Skeletal muscle tissue (tissue), 4 donors: ENCODE measurements around the gene PDE1A. TPM values are rescaled to one million over a fixed set of nuclear protein-coding genes. Genes with fewer than 3 reads are reported as not detected.

Experiments
- H3K27ac ChIP-seq: one replicate; pipeline ENCODE4 v1.7.0; 2013; ENCODE audit warnings: mild to moderate bottlenecking, low read depth, low read length, inconsistent platforms
- H3K27me3 ChIP-seq, 3 donors: one replicate each; pipeline ENCODE4 v1.7.0; 2013; ENCODE audit warnings: low read length in 3 of 3; ENCODE audit not compliant: control insufficient read depth in 3 of 3, insufficient read depth in 3 of 3
- H3K36me3 ChIP-seq, 3 donors: one replicate each; pipeline ENCODE4 v1.7.0; 2013; ENCODE audit warnings: low read length in 3 of 3; ENCODE audit not compliant: control insufficient read depth in 3 of 3, insufficient read depth in 3 of 3
- H3K4me1 ChIP-seq, 3 donors: one replicate each; pipeline ENCODE4 v1.7.0; 2013; ENCODE audit warnings: low read length in 3 of 3, mild to moderate bottlenecking in 3 of 3; ENCODE audit not compliant: control insufficient read depth in 3 of 3, insufficient read depth in 3 of 3
- H3K4me3 ChIP-seq, 3 donors: one replicate each; pipeline ENCODE4 v1.7.0; 2013; ENCODE audit warnings: low read length in 3 of 3
- H3K9ac ChIP-seq, 3 donors: one replicate each; pipeline ENCODE4 v1.7.0; 2013; ENCODE audit warnings: low read length in 3 of 3, mild to moderate bottlenecking in 3 of 3, moderate library complexity in 2 of 3, low read depth in 1 of 3
- H3K9me3 ChIP-seq, 3 donors: one replicate each; pipeline ENCODE4 v1.7.0; 2013; ENCODE audit warnings: low read length in 3 of 3; ENCODE audit not compliant: control insufficient read depth in 3 of 3
- total RNA-seq: library from RNA; depleted of rRNA; stranded (reverse); fragments of >200 nt; gene quantifications from one replicate; pipeline ENCODE4 v1.2.3, GENCODE V29; 2014
- donor health status: Osteomylitis.

The PDE1A gene
- total RNA-seq, 1 donor from 2014 or later: 9.9 TPM

DNA sequence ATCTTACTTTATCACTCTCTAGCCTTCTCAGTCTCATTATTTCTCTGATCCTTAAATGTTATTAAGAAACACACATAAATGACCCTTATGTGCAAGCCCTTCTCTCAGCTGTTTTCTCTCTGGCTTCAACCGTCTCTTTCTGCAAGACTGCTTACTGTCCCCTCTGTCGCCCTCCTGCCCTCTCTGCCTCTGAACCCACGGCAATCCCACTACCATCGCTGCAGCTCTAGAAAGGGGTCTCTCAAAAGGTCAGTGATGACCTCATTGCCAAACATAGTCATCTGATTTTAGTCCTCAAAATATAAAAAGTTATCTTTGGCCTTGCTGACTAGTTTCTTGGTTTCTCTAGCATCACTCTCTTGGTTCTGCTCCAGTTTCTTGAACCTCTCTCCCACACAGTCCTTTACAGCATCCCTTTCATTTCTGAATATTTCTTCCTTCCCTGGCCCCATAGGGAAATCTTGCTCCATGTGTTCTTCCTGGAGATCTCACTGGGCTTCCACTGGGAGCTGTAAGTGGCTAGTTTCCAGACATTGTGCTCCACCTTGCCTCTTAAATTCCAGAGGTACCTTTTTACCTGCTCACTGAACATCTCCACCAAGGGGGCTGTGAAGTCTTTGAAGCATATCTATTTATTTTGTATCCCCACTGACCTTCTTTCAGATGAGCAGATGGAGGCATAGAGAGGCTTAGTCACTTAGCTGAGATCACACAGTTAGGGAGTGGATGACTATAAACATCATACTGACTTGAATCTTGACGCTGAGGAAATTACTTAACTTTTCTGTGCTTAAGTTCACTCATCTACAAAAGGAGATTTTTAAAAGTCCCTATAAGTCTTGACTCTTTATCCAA lies 96.2 kb downstream of the PDE1A start:
- no peak overlapping the region for H3K9ac ChIP-seq
- no peaks in the 10 kb centered on the region for H3K27me3 ChIP-seq
- no peaks in the 10 kb centered on the region for H3K36me3 ChIP-seq
- no peaks in the 10 kb centered on the region for H3K9me3 ChIP-seq
- no peak overlapping the region for H3K27ac ChIP-seq
- peaks cover 0 to 3% (median 0%) of the 10 kb centered on the region in 3 donors for H3K4me1 ChIP-seq
- H3K4me3 ChIP-seq: no peak overlapping the region

- no peak overlapping the region for H3K27ac ChIP-seq
- H3K36me3 ChIP-seq: no peaks in the 10 kb centered on the region
- H3K9me3 ChIP-seq: no peaks in the 10 kb centered on the region
- H3K4me1 ChIP-seq: no peaks in the 10 kb centered on the region
- no peaks in the 10 kb centered on the region for H3K27me3 ChIP-seq
- H3K4me3 ChIP-seq: no peak overlapping the region
- H3K9ac ChIP-seq: no peak overlapping the region
Observed at GRCh38 chr2:182324665-182325064, 102.2 kb downstream of the PDE1A start.

GRCh38 chr2:182321096-182321495 lies 105.7 kb downstream of the PDE1A start:
- H3K4me1 ChIP-seq: no peaks in the 10 kb centered on the region
- H3K4me3 ChIP-seq: no peak overlapping the region
- no peaks in the 10 kb centered on the region for H3K27me3 ChIP-seq
- H3K9me3 ChIP-seq: no peaks in the 10 kb centered on the region
- H3K9ac ChIP-seq: no peak overlapping the region
- H3K27ac ChIP-seq: no peak overlapping the region
- H3K36me3 ChIP-seq: no peaks in the 10 kb centered on the region

DNA sequence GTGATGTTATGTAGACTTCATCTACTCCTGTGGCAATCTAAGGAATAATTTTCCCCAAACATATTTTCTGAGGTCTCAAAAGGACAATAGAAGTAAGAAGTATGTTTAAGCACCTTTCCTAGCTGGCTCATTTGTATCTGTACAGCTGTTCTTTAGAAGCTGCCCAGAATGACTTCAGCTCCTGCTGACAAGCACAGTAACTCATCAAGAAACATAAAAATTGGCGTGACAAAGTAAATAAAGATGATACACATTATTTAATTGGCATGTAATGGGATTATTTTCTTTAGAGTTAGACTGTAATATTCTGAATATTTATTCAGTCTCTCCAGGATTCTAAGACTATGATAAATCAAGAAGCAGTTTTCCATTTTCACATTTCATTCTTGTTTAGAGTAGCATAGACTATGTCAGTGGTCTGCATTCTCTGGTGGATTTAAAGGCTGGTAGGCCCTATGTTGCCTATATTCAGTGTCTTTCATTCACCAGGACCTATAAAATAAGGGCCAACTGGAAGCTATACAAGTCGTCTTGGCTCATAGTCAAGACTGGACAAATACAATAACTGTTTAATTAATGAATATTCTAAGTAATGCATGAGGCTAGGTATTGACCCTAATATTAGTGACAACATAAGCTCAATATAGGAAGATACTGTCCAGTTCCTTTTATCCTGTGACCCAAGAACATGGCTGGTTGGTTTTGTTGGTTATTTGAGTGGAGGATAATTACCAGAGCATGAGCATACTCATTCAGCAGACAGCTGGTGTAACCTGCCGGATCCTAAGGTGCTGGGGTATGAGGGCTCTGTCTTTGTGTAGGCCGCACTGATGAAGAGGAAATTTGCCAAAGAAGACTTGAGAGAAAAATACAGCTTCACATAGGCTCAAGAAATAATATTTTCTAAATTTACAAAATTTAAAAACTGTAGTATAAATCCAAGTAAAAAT lies 107.0 kb downstream of the PDE1A start:
- H3K4me3 ChIP-seq: no peak overlapping the region
- H3K4me1 ChIP-seq: no peaks in the 10 kb centered on the region

DNA sequence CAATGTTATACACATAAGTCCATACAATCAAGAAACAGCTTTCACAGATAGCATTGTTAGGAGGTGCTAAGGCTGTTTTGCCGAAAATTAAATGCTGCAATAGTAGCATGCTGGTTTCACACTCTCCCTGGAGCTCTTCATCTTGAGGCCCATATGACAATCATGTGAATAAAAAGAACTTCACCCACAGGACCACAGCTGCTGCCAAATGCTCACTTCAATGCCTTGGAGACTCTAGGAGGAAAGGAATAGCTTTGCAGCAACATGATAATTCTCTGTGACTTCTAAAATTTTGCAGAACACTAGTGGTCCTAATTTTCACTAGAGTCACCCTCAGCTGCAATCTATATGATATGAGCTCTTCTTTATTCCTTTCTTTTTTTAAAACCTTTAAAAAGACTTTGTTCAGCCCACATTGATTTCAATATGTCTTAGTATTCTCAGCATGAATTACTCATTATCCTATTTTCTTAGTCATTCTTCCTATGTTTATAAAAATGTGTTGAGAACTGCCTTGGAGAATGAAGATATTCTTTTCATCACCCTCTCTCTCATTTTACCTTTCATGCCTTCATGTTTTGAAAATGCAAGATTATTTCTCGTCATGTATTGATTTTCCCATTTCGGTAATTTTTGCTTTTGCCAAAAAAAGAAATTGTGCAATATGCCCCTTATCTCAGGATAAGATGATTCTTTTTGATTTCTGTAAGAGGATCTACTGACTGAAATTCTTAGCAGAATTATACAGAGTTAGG lies 108.2 kb downstream of the PDE1A start:
- Histone ChIP-seq H3K27me3 (no peaks in the 10 kb centered on the region), H3K9ac (no peak overlapping the region), H3K27ac (no peak overlapping the region), H3K36me3 (no peaks in the 10 kb centered on the region), H3K4me3 (no peak overlapping the region), H3K9me3 (no peaks in the 10 kb centered on the region), H3K4me1 (no peaks in the 10 kb centered on the region)

More for the DNA sequence above, 107.0 kb downstream of the PDE1A start:
- Histone ChIP-seq H3K27me3 (no peaks in the 10 kb centered on the region), H3K9ac (no peak overlapping the region), H3K36me3 (no peaks in the 10 kb centered on the region), H3K27ac (no peak overlapping the region), H3K9me3 (no peaks in the 10 kb centered on the region)

- H3K4me3 ChIP-seq: no peak overlapping the region
- no peaks in the 10 kb centered on the region for H3K9me3 ChIP-seq
- H3K4me1 ChIP-seq: no peaks in the 10 kb centered on the region
- no peak overlapping the region for H3K27ac ChIP-seq
- H3K9ac ChIP-seq: no peak overlapping the region
- H3K36me3 ChIP-seq: no peaks in the 10 kb centered on the region
- H3K27me3 ChIP-seq: no peaks in the 10 kb centered on the region
Observed at GRCh38 chr2:182316950-182317349, 109.9 kb downstream of the PDE1A start.

DNA sequence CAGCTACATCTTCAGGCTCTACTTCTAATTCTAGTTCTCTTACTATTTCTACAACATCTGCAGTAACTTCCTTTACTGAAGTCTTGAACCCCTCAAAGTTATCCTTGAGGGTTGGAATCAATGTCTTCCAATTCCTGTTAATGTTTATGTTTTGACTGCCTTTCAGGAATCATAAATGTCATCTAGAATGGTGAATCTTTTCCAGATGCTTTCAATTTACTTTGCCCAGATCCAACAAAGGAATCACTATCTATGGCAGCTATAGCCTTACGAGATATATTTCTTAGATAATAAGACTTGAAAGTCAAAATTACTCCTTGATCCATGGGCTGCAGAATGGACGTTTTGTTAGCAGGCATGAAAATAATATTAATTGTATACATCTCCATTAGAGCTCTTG lies 123.9 kb downstream of the PDE1A start:
- Histone ChIP-seq H3K27ac (no peak overlapping the region), H3K4me3 (no peak overlapping the region), H3K36me3 (no peaks in the 10 kb centered on the region), H3K27me3 (no peaks in the 10 kb centered on the region), H3K9me3 (no peaks in the 10 kb centered on the region), H3K4me1 (no peaks in the 10 kb centered on the region), H3K9ac (no peak overlapping the region)

DNA sequence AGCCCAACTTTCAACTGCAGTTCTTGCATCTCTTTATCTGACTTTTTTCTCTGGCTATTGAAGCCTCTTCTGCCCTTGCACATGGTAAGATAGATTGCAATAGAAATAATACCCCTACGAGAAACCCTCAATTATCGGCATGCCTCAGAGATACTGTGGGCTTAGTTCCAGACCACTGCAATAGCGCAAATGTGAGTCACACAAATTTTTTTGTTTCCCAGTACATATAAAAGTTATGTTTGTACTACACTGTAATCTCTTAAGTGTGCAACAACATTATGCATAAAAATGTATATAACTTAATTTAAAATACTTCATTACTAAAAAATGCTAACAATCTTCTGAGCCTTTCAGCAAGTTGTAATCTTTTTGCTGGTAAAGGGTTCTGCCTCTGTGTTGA lies 124.7 kb downstream of the PDE1A start:
- no peak overlapping the region for H3K4me3 ChIP-seq
- H3K9ac ChIP-seq: no peak overlapping the region
- no peaks in the 10 kb centered on the region for H3K4me1 ChIP-seq
- no peak overlapping the region for H3K27ac ChIP-seq
- no peaks in the 10 kb centered on the region for H3K36me3 ChIP-seq
- no peaks in the 10 kb centered on the region for H3K27me3 ChIP-seq
- H3K9me3 ChIP-seq: no peaks in the 10 kb centered on the region

DNA sequence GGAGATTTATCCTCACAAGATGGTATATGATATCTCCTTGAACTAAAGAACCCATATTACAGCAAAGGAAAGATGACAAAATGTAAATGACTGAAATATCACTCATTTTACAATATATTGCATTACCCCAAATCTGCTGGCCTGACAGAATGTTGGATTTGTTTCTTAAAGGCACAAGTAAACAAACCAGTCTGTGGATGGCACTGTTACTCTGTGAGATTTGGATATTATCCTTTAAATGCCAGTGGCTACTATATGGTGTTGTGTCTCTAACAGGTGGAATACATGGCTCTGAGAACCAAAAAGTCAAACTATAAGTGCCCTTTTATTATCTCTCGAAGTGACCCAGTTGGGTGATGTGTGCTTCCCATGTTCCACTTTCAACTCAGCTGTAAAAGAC lies 125.7 kb downstream of the PDE1A start:
- no peaks in the 10 kb centered on the region for H3K36me3 ChIP-seq
- no peaks in the 10 kb centered on the region for H3K4me1 ChIP-seq
- H3K4me3 ChIP-seq: no peak overlapping the region
- no peak overlapping the region for H3K27ac ChIP-seq
- no peaks in the 10 kb centered on the region for H3K9me3 ChIP-seq
- no peak overlapping the region for H3K9ac ChIP-seq
- no peaks in the 10 kb centered on the region for H3K27me3 ChIP-seq
